ENCODE measurements around the gene GNAQ. TPM values are rescaled to one million over a fixed set of nuclear protein-coding genes. Genes with fewer than 3 reads are reported as not detected.

GNAQ gene
- total and polyA plus RNA-seq, 2 donors (not counting 1 experiment from before 2014, with no cell fraction given) = 0.60 to 1.4 TPM

- ChIA-PET POLR2A (interaction anchor here (0.6 kb wide), 1 partner anchor 106 kb away, joined by 10 read pairs; no protein-coding TSS in a partner anchor), CTCF (no interaction called here)
- peak overlapping the region in 1 of 5 experiments; percentile 23 for H3K4me3 ChIP-seq (ENCODE audit: control extremely low read depth in 1 of 5, extremely low read depth in 1 of 5, insufficient read depth in 1 of 5, low read depth in 2 of 5, low read length in 4 of 5)
- H3K4me2 ChIP-seq (replicated peaks; ENCODE audit: low read depth, low read length, poor library complexity, severe bottlenecking) = peak overlapping the region; percentile 6
- H3K27me3 ChIP-seq (replicated peaks in 1 of 4; ENCODE audit: control extremely low read depth in 1 of 4, control insufficient read depth in 3 of 4, insufficient read depth in 4 of 4, low read length in 3 of 4) = peaks cover 0 to 3% (median 0%) of the 10 kb centered on the region in 4 experiments
- H3K9ac ChIP-seq (ENCODE audit: low read length) = no peak overlapping the region
- no peaks in the 10 kb centered on the region for H3K9me3 ChIP-seq (ENCODE audit: control extremely low read depth in 1 of 3, control insufficient read depth in 2 of 3, insufficient read depth in 1 of 3, low read length in 2 of 3)
- Mint-ChIP-seq H3K9me3 (ENCODE audit: insufficient read depth) (no peaks in the 10 kb centered on the region), H3K4me1 (peaks cover 7% of the 10 kb centered on the region), H3K27me3 (peaks cover 9% of the 10 kb centered on the region), H3K4me3 (no peak overlapping the region), H3K27ac (no peak overlapping the region)
- H3K27ac ChIP-seq (ENCODE audit: low read length in 2 of 2) = no peak overlapping the region
- no peaks in the 10 kb centered on the region for H3K36me3 ChIP-seq (replicated peaks in 1 of 2; ENCODE audit: control extremely low read depth in 1 of 2, control insufficient read depth in 1 of 2, extremely low read depth in 1 of 2, insufficient read depth in 2 of 2, low read length in 1 of 2)
- peak; percentile 18 for DNase-seq
- peak overlapping the region; percentile 21 for H2AFZ ChIP-seq (ENCODE audit: insufficient read depth, low read depth, low read length, poor library complexity, severe bottlenecking)
- TF ChIP-seq EZH2 (IDR thresholded peaks at IDR 0.05; ENCODE audit: borderline replicate concordance, insufficient read depth, low read depth, low read length, poor library complexity, severe bottlenecking) = no peak
- TF ChIP-seq, protein P1, sequence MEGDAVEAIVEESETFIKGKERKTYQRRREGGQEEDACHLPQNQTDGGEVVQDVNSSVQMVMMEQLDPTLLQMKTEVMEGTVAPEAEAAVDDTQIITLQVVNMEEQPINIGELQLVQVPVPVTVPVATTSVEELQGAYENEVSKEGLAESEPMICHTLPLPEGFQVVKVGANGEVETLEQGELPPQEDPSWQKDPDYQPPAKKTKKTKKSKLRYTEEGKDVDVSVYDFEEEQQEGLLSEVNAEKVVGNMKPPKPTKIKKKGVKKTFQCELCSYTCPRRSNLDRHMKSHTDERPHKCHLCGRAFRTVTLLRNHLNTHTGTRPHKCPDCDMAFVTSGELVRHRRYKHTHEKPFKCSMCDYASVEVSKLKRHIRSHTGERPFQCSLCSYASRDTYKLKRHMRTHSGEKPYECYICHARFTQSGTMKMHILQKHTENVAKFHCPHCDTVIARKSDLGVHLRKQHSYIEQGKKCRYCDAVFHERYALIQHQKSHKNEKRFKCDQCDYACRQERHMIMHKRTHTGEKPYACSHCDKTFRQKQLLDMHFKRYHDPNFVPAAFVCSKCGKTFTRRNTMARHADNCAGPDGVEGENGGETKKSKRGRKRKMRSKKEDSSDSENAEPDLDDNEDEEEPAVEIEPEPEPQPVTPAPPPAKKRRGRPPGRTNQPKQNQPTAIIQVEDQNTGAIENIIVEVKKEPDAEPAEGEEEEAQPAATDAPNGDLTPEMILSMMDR (IDR thresholded peaks at IDR 0.05) = no peak
- intact Hi-C loops (cut with micrococcal nuclease) = no loop called here
- H3K4me1 ChIP-seq (ENCODE audit: control insufficient read depth in 2 of 2, insufficient read depth in 2 of 2, low read length in 2 of 2) = peaks cover 11 to 12% of the 10 kb centered on the region in 2 donors
- no peaks in the 10 kb centered on the region for H4K20me1 ChIP-seq (ENCODE audit: control insufficient read depth, insufficient read depth, low read length, poor library complexity, severe bottlenecking)
- WGBS (ENCODE audit: insufficient coverage) = 22% methylated on average over 1 of the region's 6 CpGs
- ATAC-seq (ENCODE audit: low read depth) = no peak
- no peaks in the 10 kb centered on the region for H3K79me2 ChIP-seq (ENCODE audit: control insufficient read depth, insufficient read depth, low read length)
These were observed 86.9 kb downstream of the GNAQ start for GRCh38 chr9:77944556-77945243.

GRCh38 chr9:77943057-77943456 is 88.6 kb downstream of the GNAQ start:
- H2AFZ ChIP-seq (ENCODE audit: insufficient read depth, low read depth, low read length, poor library complexity, severe bottlenecking) = no peak overlapping the region
- ChIA-PET CTCF (no interaction called here), POLR2A (no interaction called here)
- no peak for TF ChIP-seq EZH2 (IDR thresholded peaks at IDR 0.05; ENCODE audit: borderline replicate concordance, insufficient read depth, low read depth, low read length, poor library complexity, severe bottlenecking)
- TF ChIP-seq, protein P1 (IDR thresholded peaks at IDR 0.05) = no peak
- Mint-ChIP-seq H3K9me3 (ENCODE audit: insufficient read depth) (peaks cover 2% of the 10 kb centered on the region), H3K4me3 (no peak overlapping the region), H3K27me3 (peaks cover 22% of the 10 kb centered on the region), H3K4me1 (peaks cover 7% of the 10 kb centered on the region), H3K27ac (no peak overlapping the region)
- intact Hi-C loops (cut with micrococcal nuclease) = no loop called here
- H3K4me3 ChIP-seq (ENCODE audit: control extremely low read depth in 1 of 5, extremely low read depth in 1 of 5, insufficient read depth in 1 of 5, low read depth in 2 of 5, low read length in 4 of 5) = no peak overlapping the region
- peaks cover 11 to 12% of the 10 kb centered on the region in 2 donors for H3K4me1 ChIP-seq (ENCODE audit: control insufficient read depth in 2 of 2, insufficient read depth in 2 of 2, low read length in 2 of 2)
- H3K9ac ChIP-seq (ENCODE audit: low read length) = no peak overlapping the region
- H3K27ac ChIP-seq (ENCODE audit: low read length in 2 of 2) = no peak overlapping the region
- no peaks in the 10 kb centered on the region for H3K9me3 ChIP-seq (ENCODE audit: control extremely low read depth in 1 of 3, control insufficient read depth in 2 of 3, insufficient read depth in 1 of 3, low read length in 2 of 3)
- DNase-seq (no peak), ATAC-seq (ENCODE audit: low read depth) (no peak)
- no peaks in the 10 kb centered on the region for H3K36me3 ChIP-seq (replicated peaks in 1 of 2; ENCODE audit: control extremely low read depth in 1 of 2, control insufficient read depth in 1 of 2, extremely low read depth in 1 of 2, insufficient read depth in 2 of 2, low read length in 1 of 2)
- no peak overlapping the region for H3K4me2 ChIP-seq (replicated peaks; ENCODE audit: low read depth, low read length, poor library complexity, severe bottlenecking)
- no CpG with 5 or more reads among the region's 4 CpGs for WGBS (ENCODE audit: insufficient coverage)
- no peaks in the 10 kb centered on the region for H3K79me2 ChIP-seq (ENCODE audit: control insufficient read depth, insufficient read depth, low read length)
- H3K27me3 ChIP-seq (replicated peaks in 1 of 4; ENCODE audit: control extremely low read depth in 1 of 4, control insufficient read depth in 3 of 4, insufficient read depth in 4 of 4, low read length in 3 of 4) = peaks cover 0 to 10% (median 7%) of the 10 kb centered on the region in 4 experiments
- no peaks in the 10 kb centered on the region for H4K20me1 ChIP-seq (ENCODE audit: control insufficient read depth, insufficient read depth, low read length, poor library complexity, severe bottlenecking)

Measured in B cell (primary cell).